ENCODE data around the gene NPW.

- TF ChIP-seq CTCF (IDR thresholded peaks at IDR 0.05), result no peak
- TF ChIP-seq POLR2A (IDR thresholded peaks at IDR 0.05), result no peak
Measured at GRCh38 chr16:1991948-1992703, 27.5 kb upstream of the NPW start.

Data from adrenal gland (tissue), 5 donors.